ENCODE results near the gene TPP2.

Gene TPP2

DNA sequence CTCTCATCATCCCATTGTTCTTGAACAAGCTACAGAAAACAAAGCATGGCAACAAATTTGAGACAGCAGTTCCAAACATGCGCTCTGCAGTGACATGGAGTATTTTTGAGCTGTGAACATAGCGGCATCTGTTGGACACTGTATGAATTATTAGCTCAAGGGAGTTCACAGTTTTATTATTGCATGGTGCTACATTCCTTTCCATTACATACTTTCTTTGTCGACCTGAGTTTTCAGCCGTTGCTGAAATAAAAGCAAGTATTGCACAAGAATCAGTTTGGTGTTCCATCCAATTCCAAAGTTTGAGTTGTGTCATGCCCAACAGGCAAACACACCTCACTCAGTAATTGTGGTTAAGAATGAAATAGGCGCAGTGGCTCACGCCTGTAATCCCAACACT is 128.1 kb downstream of the TPP2 start:
- Histone ChIP-seq H3K4me1 (ENCODE audit: insufficient read depth, low read length) (no peaks in the 10 kb centered on the region), H3K36me3 (ENCODE audit: insufficient read depth, low read length) (no peaks in the 10 kb centered on the region), H3K9ac (ENCODE audit: low read depth, low read length) (no peak overlapping the region), H3K9me3 (ENCODE audit: control insufficient read depth, insufficient read depth, low read length) (no peaks in the 10 kb centered on the region; the same call in 1 of the 2 replicates)

DNA sequence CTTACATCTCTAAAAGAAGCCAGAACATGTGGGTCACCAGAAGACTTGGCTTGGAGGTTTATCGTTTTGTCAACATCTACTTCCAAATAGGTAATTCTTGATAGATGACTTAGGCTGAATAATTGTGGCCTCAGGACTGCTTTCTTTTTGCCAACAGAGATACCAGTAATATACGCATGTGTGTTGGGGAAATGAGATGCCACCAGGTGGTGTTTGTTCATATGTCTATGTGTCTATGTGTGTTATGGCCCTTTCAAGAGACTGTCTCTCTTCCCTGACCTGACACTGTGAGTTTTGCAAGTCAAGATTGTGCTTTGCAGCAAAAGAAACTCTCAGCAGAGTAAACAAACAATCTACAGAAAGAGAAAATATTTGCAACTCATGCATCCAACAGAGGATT is 129.6 kb downstream of the TPP2 start:
- H3K9ac ChIP-seq (ENCODE audit: low read depth, low read length): no peak overlapping the region

More for the DNA sequence above, 129.6 kb downstream of the TPP2 start:
- no peaks in the 10 kb centered on the region for H3K36me3 ChIP-seq (ENCODE audit: insufficient read depth, low read length)
- H3K4me1 ChIP-seq (ENCODE audit: insufficient read depth, low read length): no peaks in the 10 kb centered on the region
- no peaks in the 10 kb centered on the region; the same call in 1 of the 2 replicates for H3K9me3 ChIP-seq (ENCODE audit: control insufficient read depth, insufficient read depth, low read length)
